SIG-M5 (cell line): ENCODE data around the gene LSM5.

Experiments
- DNase-seq: peaks from one replicate; lab custom pipeline; 2025; lab: John Stamatoyannopoulos, UW

LSM5 gene

GRCh38 chr7:32490127-32490796 lies at the start of gene LSM5:
Gene LSM5, minus strand, starts transcription at chr7:32490380. Its CDS starts 15 bp downstream, at chr7:32490365.
- peak; percentile 62 for DNase-seq

DNA sequence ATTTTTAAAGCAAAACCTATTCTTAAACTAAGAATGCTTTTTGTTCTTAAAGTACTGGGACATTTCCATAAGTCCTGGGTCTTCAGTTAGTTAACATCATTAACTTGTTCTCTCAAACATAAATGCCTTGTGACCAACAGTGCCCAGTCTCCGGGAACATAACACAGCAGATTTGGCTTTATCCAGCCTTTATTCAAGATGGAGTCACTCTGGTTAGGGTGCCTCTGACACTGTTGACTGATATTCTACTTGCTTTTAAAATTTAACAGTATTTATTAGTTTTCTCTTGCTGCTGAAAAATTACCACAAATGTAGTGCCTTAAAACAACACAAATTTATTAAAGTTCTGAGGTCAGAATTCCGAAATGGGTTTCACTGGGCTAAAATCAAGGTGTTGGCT lies 49.2 kb upstream of the LSM5 start:
- no peak for DNase-seq

DNA sequence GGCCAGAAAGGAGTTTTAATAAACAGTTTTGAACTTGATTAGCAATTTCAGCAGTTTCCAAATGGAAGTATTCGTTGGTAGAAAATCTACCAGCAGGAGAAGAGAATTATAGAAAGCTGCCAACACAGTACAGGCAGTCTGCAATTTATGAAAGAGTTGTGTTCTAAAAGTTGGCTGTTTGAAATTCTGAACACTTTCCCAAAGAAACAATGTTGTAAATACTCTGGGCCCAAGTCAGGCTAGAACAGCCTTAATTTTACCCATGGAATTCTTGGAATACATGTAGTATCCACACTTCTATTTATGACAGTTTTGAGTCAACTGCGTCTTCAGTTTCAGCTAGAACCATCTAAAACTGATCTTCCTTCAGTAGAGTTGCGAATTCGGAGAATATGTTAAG lies 47.6 kb upstream of the LSM5 start:
- DNase-seq, result no peak

GRCh38 chr7:32536585-32536984 lies 46.4 kb upstream of the LSM5 start:
- DNase-seq, result no peak

GRCh38 chr7:32536016-32536415 lies 45.8 kb upstream of the LSM5 start:
- no peak for DNase-seq

- DNase-seq, result no peak
Observed at GRCh38 chr7:32535162-32535702, 45.1 kb upstream of the LSM5 start.

DNA sequence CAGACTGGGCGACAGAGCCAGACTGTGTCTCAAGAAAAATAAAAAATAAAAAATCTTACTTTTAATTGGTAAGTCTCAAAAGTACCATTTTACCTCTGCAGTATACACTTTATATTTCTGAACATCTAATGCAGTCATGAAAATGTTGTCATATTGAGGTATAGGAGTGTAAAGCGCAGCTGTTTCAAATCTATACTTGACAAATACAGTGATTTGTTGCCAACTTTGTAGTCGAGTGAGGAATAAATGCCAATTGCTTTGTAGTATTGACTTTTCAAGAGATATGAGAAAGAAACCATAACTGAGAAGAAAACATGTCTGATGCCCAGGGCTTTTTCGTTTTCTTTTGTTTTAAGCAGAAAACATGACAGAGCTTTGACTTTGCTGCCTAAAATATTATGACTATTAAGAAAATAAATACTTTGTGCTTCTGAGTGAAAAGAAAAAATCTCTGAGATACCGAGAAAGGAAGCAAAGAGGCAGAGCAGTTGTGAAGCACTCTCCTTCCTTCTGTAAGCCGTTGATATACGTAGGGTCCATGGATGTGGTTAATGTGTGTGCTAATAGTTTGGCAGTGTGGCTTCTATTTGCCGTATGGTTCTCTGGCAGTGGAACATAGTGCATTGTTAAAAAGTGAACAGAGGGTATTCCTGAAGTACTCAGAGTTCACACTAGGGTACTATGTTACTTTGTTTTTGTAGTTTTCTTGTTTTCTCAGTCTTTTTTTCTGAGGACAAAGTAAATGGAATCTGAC lies 43.3 kb upstream of the LSM5 start:
- no peak for DNase-seq

- DNase-seq, result no peak
Observed at GRCh38 chr7:32532716-32533115, 42.5 kb upstream of the LSM5 start.

- no peak for DNase-seq
Observed at GRCh38 chr7:32532086-32532485, 41.9 kb upstream of the LSM5 start.

- no peak for DNase-seq
Observed at GRCh38 chr7:32531402-32531801, 41.2 kb upstream of the LSM5 start.

- no peak for DNase-seq
Observed at GRCh38 chr7:32525839-32526238, 35.7 kb upstream of the LSM5 start.

GRCh38 chr7:32524631-32525030 lies 34.5 kb upstream of the LSM5 start:
- no peak for DNase-seq

- DNase-seq, result no peak
Observed at GRCh38 chr7:32522746-32523530, 32.8 kb upstream of the LSM5 start.

- no peak for DNase-seq
Observed at GRCh38 chr7:32519763-32520162, 29.6 kb upstream of the LSM5 start.

GRCh38 chr7:32518534-32519140 lies 28.5 kb upstream of the LSM5 start:
- no peak for DNase-seq

DNA sequence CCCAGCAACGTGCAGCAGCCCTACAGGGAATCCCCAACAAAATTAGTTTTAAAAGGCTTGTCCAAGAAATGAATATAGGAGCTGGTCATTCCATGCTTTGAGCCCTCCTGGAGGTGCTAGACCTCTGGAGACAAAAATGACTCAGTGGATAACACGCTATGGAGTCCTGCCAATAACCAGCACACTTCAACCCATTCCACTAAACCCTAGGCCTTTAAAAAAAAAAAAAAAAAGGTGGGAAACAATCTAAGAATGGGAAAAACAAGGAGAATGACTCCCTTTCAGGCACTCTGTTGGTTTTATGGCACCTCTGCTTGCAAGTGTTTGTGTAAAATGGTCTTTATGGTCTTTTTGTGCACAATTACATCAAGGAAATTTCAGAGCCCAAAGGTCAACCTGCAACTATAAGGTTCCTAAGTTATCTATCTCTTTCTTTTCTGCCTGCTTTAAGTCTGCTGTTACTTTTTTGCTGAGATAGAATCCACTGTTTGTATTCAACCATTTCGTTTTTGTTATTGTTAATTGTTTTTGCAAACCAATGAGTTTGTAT lies 26.4 kb upstream of the LSM5 start:
- no peak for DNase-seq

GRCh38 chr7:32515890-32516550 lies 25.8 kb upstream of the LSM5 start:
- DNase-seq, result no peak

DNA sequence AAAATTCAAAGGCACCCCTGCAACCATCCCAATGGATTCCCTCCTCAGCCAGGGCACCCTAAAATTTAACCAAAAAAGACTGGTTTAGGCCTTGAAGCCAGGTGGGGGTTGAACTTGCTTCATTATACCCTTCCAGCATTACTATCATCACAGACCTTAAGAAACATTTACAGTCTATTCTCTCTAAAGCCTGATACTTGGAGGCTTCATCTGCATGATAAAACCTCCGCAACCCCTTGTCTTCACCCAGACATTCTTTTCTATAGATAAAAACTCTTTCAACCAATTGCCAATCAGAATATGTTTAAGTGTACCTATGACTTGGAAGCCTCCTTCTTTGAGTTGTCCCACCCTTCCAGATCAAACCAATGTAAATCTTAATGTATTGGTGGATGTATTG lies 23.0 kb upstream of the LSM5 start:
- no peak for DNase-seq

DNA sequence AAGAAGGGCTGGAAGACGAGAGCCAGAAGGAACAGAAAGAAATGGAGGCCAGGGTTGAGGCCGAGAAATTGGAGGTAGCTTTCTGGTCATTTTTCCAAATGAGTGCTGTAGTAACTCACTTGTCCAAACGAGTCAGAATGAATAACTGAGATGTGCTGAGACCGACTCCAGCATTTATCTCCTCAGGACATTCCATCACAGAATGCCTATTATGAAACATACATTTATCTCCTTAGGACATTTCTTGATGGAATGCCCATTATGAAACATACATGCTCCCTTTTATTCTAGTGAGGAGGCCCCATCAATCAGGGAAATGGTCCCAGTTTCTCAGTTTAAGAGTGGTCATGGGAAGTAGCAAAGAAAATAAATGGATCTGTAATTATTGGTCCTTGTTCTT lies 21.6 kb upstream of the LSM5 start:
- no peak for DNase-seq

DNA sequence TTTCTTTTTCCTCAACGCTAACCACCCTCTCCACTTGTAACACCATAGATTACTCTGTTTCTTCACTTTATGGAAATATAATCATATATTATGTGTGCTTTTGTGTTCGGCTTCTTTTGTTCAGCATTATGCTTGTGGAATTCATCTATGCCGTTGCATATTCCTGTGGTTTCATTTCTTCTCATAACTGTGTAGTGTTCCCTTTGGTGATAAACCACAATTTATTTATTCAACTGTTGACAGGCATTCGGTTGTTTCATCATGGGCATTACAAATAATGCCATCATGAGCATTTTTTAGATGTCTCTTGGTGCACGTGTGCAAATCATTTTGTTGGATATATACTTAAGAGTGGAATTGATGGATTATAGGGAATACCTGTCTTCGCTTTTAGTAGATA lies 17.2 kb upstream of the LSM5 start:
- no peak for DNase-seq

DNA sequence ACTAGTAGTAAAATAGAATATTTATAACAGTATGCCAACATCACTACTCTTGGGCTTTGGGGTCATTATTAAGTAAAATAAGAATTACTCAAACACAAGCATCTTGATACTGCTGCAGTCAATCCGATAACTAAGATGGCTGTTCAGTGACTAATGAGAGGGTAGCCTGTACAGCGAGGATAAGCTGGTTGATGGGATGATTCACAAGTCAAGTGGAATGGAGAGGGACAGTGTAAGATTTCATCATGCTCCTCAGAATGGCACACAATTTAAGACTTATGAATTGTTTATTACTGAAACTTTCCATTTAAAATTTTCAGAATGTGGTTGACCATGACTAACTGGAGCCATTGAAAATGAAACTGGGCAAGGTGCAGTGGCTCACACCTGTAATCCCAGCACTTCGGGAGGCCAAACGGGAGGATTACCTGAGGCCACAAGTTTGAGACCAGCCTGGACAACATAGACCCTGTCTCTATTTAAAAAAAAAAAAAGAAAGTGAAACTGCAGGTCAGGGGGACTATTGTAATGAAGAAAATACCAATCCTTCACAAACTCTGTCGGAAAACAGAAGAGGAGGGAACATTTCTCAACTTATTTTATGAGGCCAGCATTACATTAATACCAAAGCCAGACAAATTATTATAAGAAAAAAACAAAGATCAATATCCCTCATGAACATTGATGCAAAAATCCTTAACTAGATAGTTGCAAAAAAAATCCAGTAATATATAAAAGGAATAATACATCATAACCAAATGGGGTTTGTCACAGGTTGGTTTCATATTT lies 16.3 kb upstream of the LSM5 start:
- DNase-seq, result no peak
